Choroid plexus epithelial cell (primary cell): ENCODE results near the gene CTNNA3.

Experiments
- DNase-seq: peaks from one replicate; pipeline ENCODE4 v3.0.0-alpha.2; 2010; ENCODE audit warnings: low read depth
- H3K4me3 ChIP-seq: 2 replicates; pipeline ENCODE4 v1.5.1; 2011; ENCODE audit warnings: low read depth, mild to moderate bottlenecking, control low read depth, low read length, moderate library complexity
- TF ChIP-seq, protein P1 (sequence below): conservative IDR thresholded peaks from 2 replicates; pipeline ENCODE4 v1.5.1; 2011; ENCODE audit warnings: low read depth, mild to moderate bottlenecking, control low read depth, inconsistent platforms, low read length, moderate library complexity

Gene CTNNA3

DNA sequence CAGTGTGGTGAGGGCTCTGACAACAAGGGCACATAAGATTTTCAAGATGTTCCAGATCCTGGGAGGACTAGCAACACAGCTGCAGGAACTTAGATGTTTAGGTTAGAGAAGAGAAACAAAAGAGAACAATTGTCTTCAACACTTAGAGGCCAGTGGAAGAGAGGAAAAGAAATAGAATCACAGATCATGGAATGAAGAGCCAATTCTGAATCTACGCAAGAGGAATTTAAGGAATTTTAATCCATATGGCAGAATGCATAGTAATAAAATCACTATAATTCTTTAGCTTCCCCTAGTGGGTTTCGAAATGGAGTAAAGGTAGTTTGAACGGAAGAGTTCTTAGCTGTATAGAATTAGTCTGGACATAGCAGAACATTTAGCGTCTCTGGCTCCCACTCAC lies 884.8 kb downstream of the CTNNA3 start:
- H3K4me3 ChIP-seq: no peak overlapping the region
- TF ChIP-seq, protein P1, sequence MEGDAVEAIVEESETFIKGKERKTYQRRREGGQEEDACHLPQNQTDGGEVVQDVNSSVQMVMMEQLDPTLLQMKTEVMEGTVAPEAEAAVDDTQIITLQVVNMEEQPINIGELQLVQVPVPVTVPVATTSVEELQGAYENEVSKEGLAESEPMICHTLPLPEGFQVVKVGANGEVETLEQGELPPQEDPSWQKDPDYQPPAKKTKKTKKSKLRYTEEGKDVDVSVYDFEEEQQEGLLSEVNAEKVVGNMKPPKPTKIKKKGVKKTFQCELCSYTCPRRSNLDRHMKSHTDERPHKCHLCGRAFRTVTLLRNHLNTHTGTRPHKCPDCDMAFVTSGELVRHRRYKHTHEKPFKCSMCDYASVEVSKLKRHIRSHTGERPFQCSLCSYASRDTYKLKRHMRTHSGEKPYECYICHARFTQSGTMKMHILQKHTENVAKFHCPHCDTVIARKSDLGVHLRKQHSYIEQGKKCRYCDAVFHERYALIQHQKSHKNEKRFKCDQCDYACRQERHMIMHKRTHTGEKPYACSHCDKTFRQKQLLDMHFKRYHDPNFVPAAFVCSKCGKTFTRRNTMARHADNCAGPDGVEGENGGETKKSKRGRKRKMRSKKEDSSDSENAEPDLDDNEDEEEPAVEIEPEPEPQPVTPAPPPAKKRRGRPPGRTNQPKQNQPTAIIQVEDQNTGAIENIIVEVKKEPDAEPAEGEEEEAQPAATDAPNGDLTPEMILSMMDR: no peak
- no peak for DNase-seq

DNA sequence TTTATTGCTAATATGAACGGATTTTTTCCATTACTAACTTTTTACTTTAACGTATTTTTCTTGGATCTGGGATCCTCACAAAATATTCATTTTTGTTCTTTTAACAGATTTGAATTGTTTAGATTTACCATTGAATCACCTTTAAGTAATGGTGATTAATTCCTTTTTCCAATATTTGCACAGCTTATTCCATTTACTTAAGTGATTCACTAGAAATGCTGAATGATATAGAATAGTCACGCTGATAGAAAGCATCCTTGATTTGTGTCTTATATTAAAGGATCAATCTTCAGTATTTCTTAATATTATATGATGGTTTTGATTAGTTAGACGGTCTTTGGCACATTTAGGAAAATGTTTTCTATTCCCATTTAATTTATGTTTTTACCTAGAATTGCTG lies 886.6 kb downstream of the CTNNA3 start:
- TF ChIP-seq, protein P1: no peak
- no peak overlapping the region for H3K4me3 ChIP-seq
- DNase-seq: no peak

DNA sequence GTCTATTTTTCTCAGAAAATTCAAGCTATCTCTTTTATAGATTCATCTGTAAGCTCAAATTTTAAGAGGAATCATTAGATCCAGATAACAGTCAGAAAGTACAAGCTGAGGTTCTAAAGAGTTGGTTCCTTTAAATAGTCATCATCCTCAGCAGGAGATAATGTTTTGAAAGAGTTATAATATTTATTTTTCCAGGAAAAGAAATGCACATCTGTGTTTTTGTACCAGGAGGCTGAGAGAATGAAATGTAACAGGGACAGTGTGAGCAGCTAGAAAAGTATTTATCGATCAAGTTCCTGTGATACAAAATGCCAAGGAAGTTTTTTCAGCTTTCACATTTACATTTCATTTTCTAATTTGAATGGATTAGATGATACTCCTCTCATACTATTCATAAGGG lies 890.4 kb downstream of the CTNNA3 start:
- no peak overlapping the region for H3K4me3 ChIP-seq
- DNase-seq: peak; percentile 33
- TF ChIP-seq, protein P1: no peak

DNA sequence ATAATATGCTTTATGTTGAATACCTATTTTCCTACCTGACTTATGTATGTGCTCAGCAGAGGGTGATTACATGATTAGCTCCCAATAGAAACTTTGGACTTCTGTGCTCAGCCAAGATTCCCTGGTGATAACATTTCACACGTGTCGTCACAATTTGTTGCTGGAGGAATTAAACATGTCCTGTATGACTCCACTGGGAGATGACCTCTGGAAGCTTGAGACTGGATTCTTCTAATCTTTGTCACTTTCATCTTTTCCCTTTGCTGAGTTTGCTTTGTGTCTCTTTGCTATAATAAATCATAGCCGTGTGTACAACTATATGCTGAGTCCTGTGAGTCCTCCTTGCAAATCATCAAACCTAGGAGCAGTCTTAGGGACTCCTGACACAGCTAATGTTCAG lies 891.0 kb downstream of the CTNNA3 start:
- H3K4me3 ChIP-seq: no peak overlapping the region
- no peak for DNase-seq
- TF ChIP-seq, protein P1: no peak

DNA sequence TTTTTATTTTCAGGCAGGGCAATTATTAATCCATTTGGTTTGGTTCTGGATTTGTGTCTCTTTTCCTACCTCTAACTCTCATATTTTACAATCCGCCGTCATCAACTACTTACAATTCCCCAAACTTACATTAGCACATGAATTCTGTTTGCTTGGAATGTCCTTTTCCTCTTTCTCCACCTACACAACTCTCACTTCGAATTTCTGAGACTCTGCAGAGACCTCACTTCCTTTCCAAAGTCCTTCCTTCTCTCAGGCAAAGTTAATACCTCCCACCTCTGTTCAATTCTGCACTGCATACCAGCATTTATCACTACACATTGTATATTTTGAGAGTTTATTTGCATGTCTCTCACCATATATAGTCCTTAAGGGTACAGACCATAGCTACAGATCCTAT lies 892.8 kb downstream of the CTNNA3 start:
- no peak overlapping the region for H3K4me3 ChIP-seq
- no peak for DNase-seq
- TF ChIP-seq, protein P1: no peak

DNA sequence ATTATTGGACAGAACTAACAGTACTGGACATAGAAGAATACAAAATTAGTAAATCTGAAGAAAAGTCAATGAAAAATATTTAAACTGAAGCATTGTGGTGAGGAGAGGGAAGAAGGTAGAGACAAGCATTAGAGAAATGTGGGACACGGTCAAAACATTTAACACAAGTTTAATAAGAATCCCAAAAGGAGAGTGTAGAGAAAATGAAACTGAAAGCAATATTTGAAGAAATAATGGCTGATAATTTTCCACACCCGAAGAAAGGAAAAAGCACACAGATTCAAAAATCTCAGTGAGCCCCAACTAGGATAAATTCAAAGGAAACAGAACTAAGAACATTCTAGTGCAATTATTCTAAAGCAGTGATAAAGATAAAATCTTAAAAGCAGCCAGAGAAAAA lies 896.5 kb downstream of the CTNNA3 start:
- no peak overlapping the region for H3K4me3 ChIP-seq
- no peak for DNase-seq
- TF ChIP-seq, protein P1: no peak

DNA sequence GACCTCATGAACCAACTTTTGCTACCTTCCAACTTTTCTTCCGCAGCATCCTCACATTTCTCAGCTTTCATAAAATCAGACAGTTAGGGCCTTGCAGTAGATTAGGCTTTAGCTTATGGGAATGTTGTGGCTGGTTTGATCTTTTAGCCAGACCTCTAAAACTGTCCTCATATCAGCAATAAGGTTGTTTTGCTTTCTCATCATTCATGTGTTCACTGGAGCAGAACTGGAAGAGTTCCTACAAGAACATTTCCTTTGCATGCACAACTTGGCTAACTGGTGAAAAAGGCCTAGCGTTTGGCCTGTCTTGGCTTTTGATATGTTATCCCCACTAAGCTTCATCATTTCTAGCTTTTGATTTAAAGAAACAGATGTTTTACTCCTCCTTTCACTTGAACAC lies 900.1 kb downstream of the CTNNA3 start:
- no peak overlapping the region for H3K4me3 ChIP-seq
- TF ChIP-seq, protein P1: no peak
- no peak for DNase-seq
